Esophagus squamous epithelium (tissue), 4 donors: ENCODE measurements around the gene XPNPEP3.

ENCODE experiments used
- CTCF ChIP-seq, 6 experiments: fragments of 450-650 bp in 4 of 6; fragments of 200-600 bp in 2 of 6; sonication (generic) in 2 of 6; IDR thresholded peaks; one replicate each; pipeline ENCODE4 v1.5.1; 2016 to 2019; ENCODE audit warnings: antibody characterized with exemption in 6 of 6, mild to moderate bottlenecking in 4 of 6, moderate library complexity in 4 of 6
- POLR2A ChIP-seq, 4 donors: fragments of 450-650 bp; IDR thresholded peaks; one replicate each; pipeline ENCODE4 v1.6.1; 2017; ENCODE audit warnings: antibody characterized with exemption in 4 of 4, mild to moderate bottlenecking in 4 of 4, moderate library complexity in 3 of 4

- no peak for TF ChIP-seq CTCF (IDR thresholded peaks at IDR 0.05)
- TF ChIP-seq POLR2A (IDR thresholded peaks at IDR 0.05): no peak
Observed at GRCh38 chr22:40853961-40854360, 3.0 kb upstream of the XPNPEP3 start.
